ENCODE results near the gene CCNG1. TPM values are rescaled to one million over a fixed set of nuclear protein-coding genes. Genes with fewer than 3 reads are reported as not detected.

Gene CCNG1
- total RNA-seq, 1 experiment from 2014 or later, result 70.0 TPM

DNA sequence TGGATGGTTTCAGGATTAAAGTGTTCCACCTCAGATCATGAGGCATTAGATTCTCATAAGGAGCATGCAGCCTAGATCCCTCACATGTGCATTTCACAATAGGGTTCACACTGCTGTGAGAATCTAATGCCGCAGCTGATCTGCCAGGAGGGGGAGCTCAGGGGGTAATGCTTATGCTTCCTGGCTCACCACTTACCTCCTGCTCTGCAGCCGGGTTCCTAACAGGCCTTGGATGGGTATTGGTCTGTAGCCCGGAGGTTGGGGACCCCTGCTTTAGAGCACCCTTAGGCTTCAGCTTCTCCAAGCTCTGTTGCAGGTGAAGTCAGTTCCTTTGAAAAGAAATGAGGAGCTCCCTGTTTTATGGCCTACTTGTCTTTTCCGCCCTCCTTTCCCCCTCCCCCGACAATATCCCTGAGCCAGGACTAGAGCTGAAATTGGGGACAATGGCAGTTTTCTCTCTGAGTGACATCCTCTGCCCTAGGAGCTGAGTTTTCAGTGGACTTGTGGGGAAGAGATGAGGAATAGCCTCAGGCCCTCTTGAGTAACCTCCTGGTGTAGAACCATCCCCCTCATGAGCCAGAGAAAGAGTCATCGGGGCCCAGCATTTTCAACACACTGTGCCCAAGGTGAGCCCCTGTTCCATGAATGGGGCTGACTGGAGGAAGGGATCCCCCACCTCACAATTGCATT, 51.8 kb downstream of the CCNG1 start:
- Histone ChIP-seq H4K20me1 (ENCODE audit: low read length) (no peaks in the 10 kb centered on the region), H3K27me3 (ENCODE audit: low read length) (no peaks in the 10 kb centered on the region), H2AFZ (ENCODE audit: low read length) (no peak overlapping the region), H3K9me2 (replicated peaks; ENCODE audit: low read length) (no peaks in the 10 kb centered on the region), H3K9me3 (ENCODE audit: low read length) (no peaks in the 10 kb centered on the region), H3K27ac (ENCODE audit: low read length) (no peak overlapping the region), H3K4me2 (ENCODE audit: low read length) (no peak overlapping the region), H3K9ac (ENCODE audit: low read length) (no peak overlapping the region), H3K4me1 (ENCODE audit: insufficient read depth, low read length) (0 out of 2 replicates have a peak, but pooled peaks cover 3% of the 10 kb centered on the region), H3K36me3 (ENCODE audit: low read depth, low read length) (peaks cover 61% of the 10 kb centered on the region), H3K4me3 (ENCODE audit: low read length) (no peak overlapping the region), H3F3A (ENCODE audit: low read length, unreplicated experiment) (no peaks in the 10 kb centered on the region), H3K79me2 (ENCODE audit: low read length) (no peaks in the 10 kb centered on the region; the same call in 1 of the 2 replicates)
- intact Hi-C loops (cut with micrococcal nuclease), result no loop called here
- CTCF ChIA-PET, result interaction anchor here (0.5 kb wide), 1 partner anchor 185 kb away, joined by 3 read pairs; no protein-coding TSS in a partner anchor
- TF ChIP-seq EZH2 (IDR thresholded peaks at IDR 0.05; ENCODE audit: low read length, unreplicated experiment) (no peak), EZH2phosphoT487 (IDR thresholded peaks at IDR 0.05; ENCODE audit: borderline replicate concordance, low read length) (no peak)
- TF ChIP-seq, protein P1, sequence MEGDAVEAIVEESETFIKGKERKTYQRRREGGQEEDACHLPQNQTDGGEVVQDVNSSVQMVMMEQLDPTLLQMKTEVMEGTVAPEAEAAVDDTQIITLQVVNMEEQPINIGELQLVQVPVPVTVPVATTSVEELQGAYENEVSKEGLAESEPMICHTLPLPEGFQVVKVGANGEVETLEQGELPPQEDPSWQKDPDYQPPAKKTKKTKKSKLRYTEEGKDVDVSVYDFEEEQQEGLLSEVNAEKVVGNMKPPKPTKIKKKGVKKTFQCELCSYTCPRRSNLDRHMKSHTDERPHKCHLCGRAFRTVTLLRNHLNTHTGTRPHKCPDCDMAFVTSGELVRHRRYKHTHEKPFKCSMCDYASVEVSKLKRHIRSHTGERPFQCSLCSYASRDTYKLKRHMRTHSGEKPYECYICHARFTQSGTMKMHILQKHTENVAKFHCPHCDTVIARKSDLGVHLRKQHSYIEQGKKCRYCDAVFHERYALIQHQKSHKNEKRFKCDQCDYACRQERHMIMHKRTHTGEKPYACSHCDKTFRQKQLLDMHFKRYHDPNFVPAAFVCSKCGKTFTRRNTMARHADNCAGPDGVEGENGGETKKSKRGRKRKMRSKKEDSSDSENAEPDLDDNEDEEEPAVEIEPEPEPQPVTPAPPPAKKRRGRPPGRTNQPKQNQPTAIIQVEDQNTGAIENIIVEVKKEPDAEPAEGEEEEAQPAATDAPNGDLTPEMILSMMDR (conservative IDR thresholded peaks at IDR 0.05; ENCODE audit: low read depth, low read length), result 0 out of 2 replicates have a peak, but pooled peaks have one; percentile 36
- peak; percentile 21 for DNase-seq
- POLR2A ChIA-PET (ENCODE audit: unreplicated experiment), result no interaction called here
- ATAC-seq, result peak; percentile 42; the same call in 1 of the 2 replicates
- BruUV-seq (replicated peaks), result no TSS peak

DNA sequence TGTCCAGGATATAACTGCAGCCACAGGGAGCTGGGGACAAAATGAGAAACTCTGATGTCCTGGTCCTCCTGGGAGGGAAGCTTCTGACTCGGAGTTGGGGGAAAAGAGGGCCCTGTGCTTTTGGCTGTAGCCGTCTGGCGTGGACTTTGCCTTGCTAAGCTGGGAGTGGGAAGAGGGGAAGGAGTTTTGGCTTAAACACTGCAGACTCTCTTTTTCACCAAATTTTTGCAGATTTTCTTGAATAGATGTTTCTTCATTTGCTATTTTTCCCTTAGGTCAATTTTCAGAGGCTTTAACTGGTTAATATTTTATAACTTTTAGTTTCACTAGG, 52.3 kb downstream of the CCNG1 start:
- CTCF ChIA-PET, result no interaction called here
- H3F3A ChIP-seq (ENCODE audit: low read length, unreplicated experiment), result no peaks in the 10 kb centered on the region
- H3K36me3 ChIP-seq (ENCODE audit: low read depth, low read length), result peaks cover 56% of the 10 kb centered on the region
- no peaks in the 10 kb centered on the region for H3K9me3 ChIP-seq (ENCODE audit: low read length)
- no peak overlapping the region for H3K4me3 ChIP-seq (ENCODE audit: low read length)
- H3K27me3 ChIP-seq (ENCODE audit: low read length), result no peaks in the 10 kb centered on the region
- no TSS peak for BruUV-seq (replicated peaks)
- intact Hi-C loops (cut with micrococcal nuclease), result no loop called here
- H3K79me2 ChIP-seq (ENCODE audit: low read length), result no peaks in the 10 kb centered on the region; the same call in 1 of the 2 replicates
- 0 out of 2 replicates have a peak, but pooled peaks cover 3% of the 10 kb centered on the region for H3K4me1 ChIP-seq (ENCODE audit: insufficient read depth, low read length)
- no peak overlapping the region for H2AFZ ChIP-seq (ENCODE audit: low read length)
- no peak overlapping the region for H3K4me2 ChIP-seq (ENCODE audit: low read length)
- no peaks in the 10 kb centered on the region for H4K20me1 ChIP-seq (ENCODE audit: low read length)
- ATAC-seq (no peak), DNase-seq (no peak)
- TF ChIP-seq EZH2 (IDR thresholded peaks at IDR 0.05; ENCODE audit: low read length, unreplicated experiment) (no peak), EZH2phosphoT487 (IDR thresholded peaks at IDR 0.05; ENCODE audit: borderline replicate concordance, low read length) (no peak)
- TF ChIP-seq, protein P1 (conservative IDR thresholded peaks at IDR 0.05; ENCODE audit: low read depth, low read length), result no peak
- H3K9ac ChIP-seq (ENCODE audit: low read length), result no peak overlapping the region
- no peaks in the 10 kb centered on the region for H3K9me2 ChIP-seq (replicated peaks; ENCODE audit: low read length)
- H3K27ac ChIP-seq (ENCODE audit: low read length), result no peak overlapping the region
- POLR2A ChIA-PET (ENCODE audit: unreplicated experiment), result no interaction called here

Other genes with a start within 250 kb of the CCNG1 start
- 28.3 and 31.2 TPM in 2 replicates for gene NUDCD2, start 22.5 kb downstream of the CCNG1 start, total RNA-seq (2014; rRNA removed)
- gene HMMR, start 23.0 kb downstream of the CCNG1 start, total RNA-seq (2014; rRNA removed), result 44.8 and 74.6 TPM in 2 replicates
- gene MAT2B, start 68.0 kb downstream of the CCNG1 start, total RNA-seq (2014; rRNA removed), result 24.3 and 25.6 TPM in 2 replicates